Upper lobe of left lung (tissue), 6 donors: ENCODE measurements around the gene TEX50. TPM values are rescaled to one million over a fixed set of nuclear protein-coding genes. Genes with fewer than 3 reads are reported as not detected.
"Not testable (repeated sequence)": the region's sequence is repeated elsewhere in the genome, so short reads cannot be mapped to it uniquely, and the experiment has no call there.

ENCODE experiments used
- ATAC-seq, 2 donors: fragments of 200-7000 bp; cut with Tn5 transposase; one replicate each; pipeline ENCODE4 v1.9.1; 2022; ENCODE audit warnings: mild to moderate bottlenecking in 2 of 2, moderate library complexity in 2 of 2; ENCODE audit not compliant: low FRiP score in 2 of 2
- DNase-seq, 2 donors: peaks; one replicate each; pipeline ENCODE4 v3.0.0-alpha.2; 2019 to 2020
- H3K27ac ChIP-seq, 4 donors: fragments of 200-600 bp; sonication (generic); one replicate each; pipeline ENCODE4 v1.5.1; 2016 to 2019
- H3K27me3 ChIP-seq, 4 donors: fragments of 200-600 bp; sonication (generic); one replicate each; pipeline ENCODE4 v1.5.1; 2017 to 2019
- H3K36me3 ChIP-seq, 4 donors: fragments of 200-600 bp; sonication (generic); one replicate each; pipeline ENCODE4 v1.5.1; 2016 to 2019
- H3K4me1 ChIP-seq, 4 donors: fragments of 200-600 bp; sonication (generic); one replicate each; pipeline ENCODE4 v1.5.1; 2018 to 2019
- H3K4me3 ChIP-seq, 4 donors: fragments of 200-600 bp; sonication (generic); one replicate each; pipeline ENCODE4 v1.5.1; 2017 to 2019; ENCODE audit warnings: mild to moderate bottlenecking in 2 of 4, moderate library complexity in 1 of 4
- H3K9me3 ChIP-seq, 4 donors: fragments of 200-600 bp; sonication (generic); one replicate each; pipeline ENCODE4 v1.5.1; 2018 to 2019
- EP300 ChIP-seq, 4 donors: sonication (generic); formaldehyde crosslinking; IDR thresholded peaks; one replicate each; pipeline ENCODE4 v1.5.1; 2017; ENCODE audit warnings: antibody characterized with exemption in 4 of 4, control low read depth in 2 of 4
- POLR2A ChIP-seq, 4 donors: fragments of 450-650 bp; IDR thresholded peaks; one replicate each; pipeline ENCODE4 v1.5.1; 2016 to 2017; ENCODE audit warnings: antibody characterized with exemption in 4 of 4, mild to moderate bottlenecking in 2 of 4
- POLR2AphosphoS5 ChIP-seq, 2 donors: sonication (generic); formaldehyde crosslinking; IDR thresholded peaks; one replicate each; pipeline ENCODE4 v1.5.1; 2017; ENCODE audit warnings: antibody characterized with exemption in 2 of 2
- WGBS, 2 donors: methylation state at CpG; one replicate each; pipeline ENCODE4 v1.1.5; 2017 to 2018; 5-methylcytosine and 5-hydroxymethylcytosine counted together
- total RNA-seq, 6 donors: library from RNA; depleted of rRNA in 4 of 6; stranded (reverse); fragments of >200 nt in 4 of 6; gene quantifications; one replicate each; pipeline versions ENCODE4 v1.1.0 to v1.2.1, GENCODE V29; 2016 to 2021
- TF ChIP-seq, protein P1 (sequence below), 6 experiments: fragments of 450-650 bp in 4 of 6; fragments of 200-600 bp in 2 of 6; sonication (generic) in 2 of 6; IDR thresholded peaks; one replicate each; pipeline ENCODE4 v1.5.1; 2016 to 2019; ENCODE audit warnings: antibody characterized with exemption in 6 of 6
- donor health status: DM: no; HTN: no; CAD: no; lungs with moderate emphysema.
- donor health status: DM: no; HTN: yes; CAD: no; lungs with severe emphysema.

The TEX50 gene
- total RNA-seq, 6 donors from 2014 or later, result not detected

DNA sequence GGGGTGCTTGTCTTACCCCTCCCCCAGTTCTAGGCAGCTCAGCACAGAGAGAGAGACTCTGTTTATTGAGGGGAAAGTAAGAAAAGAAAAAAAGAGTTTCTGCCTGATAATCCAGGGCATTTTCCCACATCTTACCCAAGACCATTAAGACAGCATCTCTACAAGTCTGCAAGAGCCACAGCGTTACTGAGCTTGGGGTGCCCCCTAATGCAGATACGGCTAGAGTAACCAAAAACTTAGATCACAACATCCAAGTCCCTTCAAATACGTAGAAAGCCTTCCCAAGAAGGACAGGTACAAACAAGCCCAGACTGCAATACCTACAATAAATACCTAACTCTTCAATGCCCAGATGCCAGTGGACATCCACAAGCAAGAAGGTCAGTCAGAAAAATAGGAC, 6.2 kb upstream of the TEX50 start:
- no peaks in the 10 kb centered on the region for H3K36me3 ChIP-seq
- no peak overlapping the region for H3K4me3 ChIP-seq
- DNase-seq (no peak), ATAC-seq (no peak)
- TF ChIP-seq POLR2A (IDR thresholded peaks at IDR 0.05) (no peak), POLR2AphosphoS5 (IDR thresholded peaks at IDR 0.05) (no peak)
- H3K4me1 ChIP-seq, result no peaks in the 10 kb centered on the region
- 86 to 92% methylated on average over 3 of the region's 3 CpGs for WGBS, 2 donors
- H3K27me3 ChIP-seq, result no peaks in the 10 kb centered on the region
- H3K27ac ChIP-seq, result no peak overlapping the region
- H3K9me3 ChIP-seq, result no peaks in the 10 kb centered on the region

GRCh38 chr1:173637236-173638042, 2.3 kb downstream of the TEX50 start:
- H3K27me3 ChIP-seq, H3K9me3 ChIP-seq, H3K4me3 ChIP-seq, DNase-seq, H3K36me3 ChIP-seq, H3K27ac ChIP-seq, ATAC-seq, H3K4me1 ChIP-seq: not testable (repeated sequence)
- 89 to 95% methylated on average over 6 of the region's 6 CpGs for WGBS, 2 donors

DNA sequence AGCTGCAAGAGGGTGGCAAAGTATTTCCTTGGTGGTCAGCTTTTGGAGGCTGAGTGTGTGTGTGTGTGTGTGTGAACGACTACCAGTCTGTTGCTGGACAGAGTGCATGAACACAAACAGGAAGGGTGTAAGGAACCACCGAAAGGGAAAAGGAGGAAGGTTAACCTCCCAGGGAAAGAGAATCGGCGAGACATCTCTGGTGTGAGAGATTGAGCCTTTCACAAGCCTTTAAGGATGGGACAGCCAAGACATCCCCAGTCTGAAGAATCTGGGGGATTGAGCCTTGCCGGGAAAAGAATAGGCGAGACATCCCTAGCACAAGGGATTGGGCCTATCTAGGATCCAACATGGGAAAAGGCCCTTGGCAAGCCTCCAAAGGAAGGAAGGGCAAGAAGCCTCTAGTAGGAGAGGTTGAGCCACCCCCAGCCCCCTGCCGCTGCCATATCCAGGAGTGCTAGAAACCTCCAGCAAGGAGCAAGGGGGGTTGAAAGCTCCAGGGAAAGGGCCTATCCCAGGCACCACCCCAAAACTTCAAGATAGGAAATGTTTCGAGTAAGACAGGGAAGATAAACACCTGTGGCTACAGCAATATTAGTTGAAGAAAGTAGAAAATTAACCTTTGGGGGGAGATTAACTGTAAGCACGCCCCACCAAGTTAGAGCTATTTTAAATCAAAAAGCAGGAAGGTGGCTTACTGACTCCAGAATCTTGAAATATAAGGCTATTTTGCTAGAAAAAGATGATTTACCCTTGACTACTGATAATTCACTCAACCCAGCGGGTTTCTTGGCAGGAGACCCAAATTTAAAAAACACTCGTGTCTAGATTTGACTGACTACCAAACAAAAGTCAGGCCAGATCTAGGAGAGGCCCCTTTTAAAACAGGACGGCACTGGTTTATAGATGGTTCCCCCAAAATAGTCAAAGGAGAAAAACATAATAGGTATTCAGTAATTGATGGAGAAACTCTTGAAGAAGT, 3.2 kb downstream of the TEX50 start:
- H3K4me3 ChIP-seq, result no peak overlapping the region
- no peaks in the 10 kb centered on the region for H3K4me1 ChIP-seq
- no peaks in the 10 kb centered on the region for H3K9me3 ChIP-seq
- WGBS, 2 donors, result 79 to 81% methylated on average over 12 of the region's 12 CpGs
- H3K27ac ChIP-seq, result no peak overlapping the region
- H3K36me3 ChIP-seq, result no peaks in the 10 kb centered on the region
- H3K27me3 ChIP-seq, result no peaks in the 10 kb centered on the region
- ATAC-seq, result no peak
- TF ChIP-seq, protein P1, sequence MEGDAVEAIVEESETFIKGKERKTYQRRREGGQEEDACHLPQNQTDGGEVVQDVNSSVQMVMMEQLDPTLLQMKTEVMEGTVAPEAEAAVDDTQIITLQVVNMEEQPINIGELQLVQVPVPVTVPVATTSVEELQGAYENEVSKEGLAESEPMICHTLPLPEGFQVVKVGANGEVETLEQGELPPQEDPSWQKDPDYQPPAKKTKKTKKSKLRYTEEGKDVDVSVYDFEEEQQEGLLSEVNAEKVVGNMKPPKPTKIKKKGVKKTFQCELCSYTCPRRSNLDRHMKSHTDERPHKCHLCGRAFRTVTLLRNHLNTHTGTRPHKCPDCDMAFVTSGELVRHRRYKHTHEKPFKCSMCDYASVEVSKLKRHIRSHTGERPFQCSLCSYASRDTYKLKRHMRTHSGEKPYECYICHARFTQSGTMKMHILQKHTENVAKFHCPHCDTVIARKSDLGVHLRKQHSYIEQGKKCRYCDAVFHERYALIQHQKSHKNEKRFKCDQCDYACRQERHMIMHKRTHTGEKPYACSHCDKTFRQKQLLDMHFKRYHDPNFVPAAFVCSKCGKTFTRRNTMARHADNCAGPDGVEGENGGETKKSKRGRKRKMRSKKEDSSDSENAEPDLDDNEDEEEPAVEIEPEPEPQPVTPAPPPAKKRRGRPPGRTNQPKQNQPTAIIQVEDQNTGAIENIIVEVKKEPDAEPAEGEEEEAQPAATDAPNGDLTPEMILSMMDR (IDR thresholded peaks at IDR 0.05), result no peak
- TF ChIP-seq POLR2A (IDR thresholded peaks at IDR 0.05), result no peak
- no peak for DNase-seq

- H3K27ac ChIP-seq, result no peak overlapping the region
- no peaks in the 10 kb centered on the region for H3K9me3 ChIP-seq
- no peaks in the 10 kb centered on the region for H3K36me3 ChIP-seq
- DNase-seq (no peak), ATAC-seq (no peak)
- 50 to 69% methylated on average over 2 of the region's 2 CpGs for WGBS, 2 donors
- H3K4me1 ChIP-seq, result no peaks in the 10 kb centered on the region
- no peaks in the 10 kb centered on the region for H3K27me3 ChIP-seq
- no peak for TF ChIP-seq POLR2AphosphoS5 (IDR thresholded peaks at IDR 0.05)
- no peak overlapping the region for H3K4me3 ChIP-seq
Observed at GRCh38 chr1:173639102-173639501, 4.0 kb downstream of the TEX50 start.

DNA sequence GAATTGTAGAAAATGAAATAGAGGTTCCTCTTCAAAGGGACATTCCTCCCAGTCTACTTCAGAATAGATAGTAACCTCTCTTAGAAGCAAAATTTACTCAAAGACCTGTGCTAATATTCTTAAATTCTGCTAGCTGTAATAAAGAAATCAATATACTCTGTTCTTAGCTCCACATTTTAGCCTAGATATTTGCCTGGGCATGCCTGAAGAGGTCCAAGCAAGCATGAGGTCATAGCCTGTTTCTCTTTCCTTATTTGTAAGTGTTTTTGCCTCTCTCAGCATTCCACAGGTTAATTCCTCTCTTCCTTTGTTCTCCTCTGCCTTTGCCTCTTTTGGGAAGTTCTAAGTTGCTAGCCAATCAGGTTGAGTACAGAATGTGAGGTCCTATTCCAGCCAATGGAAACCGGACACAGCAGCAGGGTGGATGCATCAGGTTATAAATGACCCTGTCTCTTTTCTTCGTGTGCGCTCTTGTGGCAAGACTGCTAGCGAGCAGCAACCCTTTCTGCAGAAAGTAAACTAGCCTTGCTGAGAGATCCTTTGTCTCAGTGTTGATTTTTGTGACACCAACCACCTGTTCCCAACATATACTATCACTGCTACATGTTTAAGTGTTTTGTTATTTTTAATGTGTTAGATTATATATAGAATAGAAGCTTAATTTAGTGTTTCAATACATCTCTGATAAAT, 7.5 kb downstream of the TEX50 start:
- not testable (repeated sequence) for H3K27me3 ChIP-seq, H3K4me1 ChIP-seq, H3K9me3 ChIP-seq, DNase-seq, H3K27ac ChIP-seq, ATAC-seq, H3K4me3 ChIP-seq, H3K36me3 ChIP-seq
- WGBS, 2 donors, result 83 to 88% methylated on average over 4 of the region's 4 CpGs

- ATAC-seq (no peak), DNase-seq (no peak)
- Histone ChIP-seq H3K27me3 (no peaks in the 10 kb centered on the region), H3K4me1 (no peaks in the 10 kb centered on the region), H3K9me3 (no peaks in the 10 kb centered on the region), H3K27ac (no peak overlapping the region), H3K4me3 (no peak overlapping the region), H3K36me3 (no peaks in the 10 kb centered on the region)
- 54 to 59% methylated on average over 3 of the region's 3 CpGs for WGBS, 2 donors
- TF ChIP-seq, protein P1 (IDR thresholded peaks at IDR 0.05), result no peak
- no peak for TF ChIP-seq EP300 (IDR thresholded peaks at IDR 0.05)
Observed at GRCh38 chr1:173646656-173647055, 11.5 kb downstream of the TEX50 start.
